GM12874 (cell line): ENCODE results near the gene ORMDL1.

Experiments used
- TF ChIP-seq, protein P1 (sequence below): IDR thresholded peaks from 2 replicates; pipeline ENCODE4 v1.5.1; 2011; ENCODE audit warnings: low read depth, mild to moderate bottlenecking, control low read depth, low read length, moderate library complexity; ENCODE audit not compliant: insufficient read depth

Gene ORMDL1

DNA sequence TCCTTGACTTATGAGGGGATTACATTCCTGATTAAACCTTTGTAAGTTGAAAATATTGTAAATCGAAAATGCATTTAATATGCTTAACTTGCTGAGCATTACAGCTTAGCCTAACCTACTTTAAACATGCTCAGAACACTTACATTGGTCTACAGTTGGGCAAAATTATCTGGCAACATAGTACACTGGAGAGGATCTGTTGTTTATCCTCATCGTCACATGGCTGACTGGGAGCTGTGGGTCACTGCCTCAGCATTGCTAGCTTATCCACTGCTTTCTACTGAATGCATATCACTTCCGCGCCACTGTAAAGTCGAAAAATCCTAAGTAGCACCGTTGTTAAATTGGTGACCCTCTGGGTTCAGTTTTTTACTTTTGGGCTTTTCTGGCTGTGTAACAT lies 13.8 kb upstream of the ORMDL1 start:
- TF ChIP-seq, protein P1, sequence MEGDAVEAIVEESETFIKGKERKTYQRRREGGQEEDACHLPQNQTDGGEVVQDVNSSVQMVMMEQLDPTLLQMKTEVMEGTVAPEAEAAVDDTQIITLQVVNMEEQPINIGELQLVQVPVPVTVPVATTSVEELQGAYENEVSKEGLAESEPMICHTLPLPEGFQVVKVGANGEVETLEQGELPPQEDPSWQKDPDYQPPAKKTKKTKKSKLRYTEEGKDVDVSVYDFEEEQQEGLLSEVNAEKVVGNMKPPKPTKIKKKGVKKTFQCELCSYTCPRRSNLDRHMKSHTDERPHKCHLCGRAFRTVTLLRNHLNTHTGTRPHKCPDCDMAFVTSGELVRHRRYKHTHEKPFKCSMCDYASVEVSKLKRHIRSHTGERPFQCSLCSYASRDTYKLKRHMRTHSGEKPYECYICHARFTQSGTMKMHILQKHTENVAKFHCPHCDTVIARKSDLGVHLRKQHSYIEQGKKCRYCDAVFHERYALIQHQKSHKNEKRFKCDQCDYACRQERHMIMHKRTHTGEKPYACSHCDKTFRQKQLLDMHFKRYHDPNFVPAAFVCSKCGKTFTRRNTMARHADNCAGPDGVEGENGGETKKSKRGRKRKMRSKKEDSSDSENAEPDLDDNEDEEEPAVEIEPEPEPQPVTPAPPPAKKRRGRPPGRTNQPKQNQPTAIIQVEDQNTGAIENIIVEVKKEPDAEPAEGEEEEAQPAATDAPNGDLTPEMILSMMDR, result no peak

DNA sequence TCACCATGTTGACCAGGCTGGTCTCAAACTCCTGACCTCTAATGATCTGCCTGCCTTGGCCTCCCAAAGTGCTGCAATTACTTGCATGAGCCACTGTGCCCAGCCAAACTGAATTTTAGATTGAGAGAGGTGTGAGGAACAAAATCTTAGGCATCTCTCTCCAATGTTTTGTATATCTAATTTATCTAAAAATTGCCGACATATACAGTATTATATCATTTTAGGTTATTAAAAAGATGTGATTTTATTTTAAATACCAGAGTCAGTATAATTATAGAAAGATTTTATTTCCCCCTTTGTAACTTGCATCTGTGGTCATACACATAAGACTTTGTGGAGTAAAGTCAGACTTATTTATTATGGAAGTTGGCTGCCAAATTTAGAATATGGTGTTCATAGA lies 10.2 kb upstream of the ORMDL1 start:
- TF ChIP-seq, protein P1, result no peak

DNA sequence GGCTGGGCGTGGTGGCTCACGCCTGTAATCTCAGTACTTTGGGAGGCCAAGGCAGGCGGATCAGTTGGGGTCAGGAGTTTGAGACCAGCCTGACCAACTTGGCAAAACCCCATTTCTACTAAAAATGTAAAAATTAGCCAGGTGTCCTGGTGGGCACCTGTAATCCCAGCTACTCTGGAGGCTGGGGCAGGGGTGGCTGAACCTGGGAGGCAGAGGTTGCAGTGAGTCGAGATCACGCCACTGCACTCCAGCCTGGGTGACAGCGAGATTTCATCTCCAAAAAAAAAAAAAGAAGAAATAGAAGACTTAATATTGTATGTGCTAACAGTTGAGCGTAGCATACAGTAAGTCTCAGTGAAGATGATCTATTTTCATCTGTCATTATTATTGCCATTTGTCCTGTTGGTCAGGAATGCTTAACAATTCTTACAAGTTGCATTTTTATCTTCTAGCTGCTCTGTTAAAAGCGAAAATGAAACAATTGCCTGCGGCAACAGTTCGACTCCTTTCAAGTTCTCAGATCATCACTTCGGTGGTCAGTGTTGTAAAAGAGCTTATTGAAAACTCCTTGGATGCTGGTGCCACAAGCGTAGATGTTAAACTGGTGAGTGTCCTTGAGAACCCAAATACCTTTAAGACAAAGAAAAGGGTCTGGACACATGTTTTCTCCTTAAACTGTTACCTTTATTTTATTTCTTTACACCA lies 7.4 kb upstream of the ORMDL1 start:
- TF ChIP-seq, protein P1, result no peak

DNA sequence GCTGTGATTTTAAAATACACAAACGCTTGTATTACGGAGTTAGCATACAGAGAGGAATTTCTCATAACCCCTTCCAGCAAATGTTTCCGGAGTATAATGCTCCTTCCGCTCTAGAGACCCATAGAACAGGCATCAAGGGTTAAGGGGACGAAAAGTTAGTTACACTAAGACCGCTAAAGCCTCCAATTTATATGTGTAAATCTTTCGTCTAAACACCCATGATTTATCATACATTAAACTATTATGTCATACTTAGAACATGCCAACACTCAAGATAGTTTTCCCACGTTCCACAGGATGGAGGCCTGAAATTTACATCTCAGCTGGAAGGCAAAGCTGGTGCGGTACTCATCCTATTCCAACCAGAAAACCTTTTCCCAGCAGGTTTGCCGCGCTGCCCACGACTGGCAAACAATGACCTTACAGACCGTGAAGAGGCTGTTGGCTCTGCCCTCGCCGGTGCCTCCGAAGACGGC lies 650 bp downstream of the ORMDL1 start:
- TF ChIP-seq, protein P1, result no peak

DNA sequence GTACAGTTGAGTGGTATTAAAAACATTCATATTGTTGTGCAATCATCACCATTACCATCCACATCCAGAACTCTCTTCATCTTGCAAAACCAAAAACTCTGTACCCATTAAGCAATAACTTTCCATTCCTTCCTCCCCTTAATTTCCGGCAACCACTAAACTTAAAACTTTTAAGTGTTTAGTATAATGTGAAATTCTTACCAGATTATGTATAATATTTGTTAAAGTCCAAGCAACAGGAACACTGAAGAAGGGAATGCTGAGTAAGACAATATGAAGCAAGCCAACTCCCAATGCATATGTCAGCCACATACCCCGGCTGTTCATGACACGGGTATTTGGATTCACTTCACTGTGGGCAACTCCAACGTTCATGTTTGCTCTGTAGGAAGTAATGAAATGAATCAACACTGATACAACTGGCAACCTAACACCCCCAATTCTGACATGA lies 1.9 kb downstream of the ORMDL1 start:
- TF ChIP-seq, protein P1, result no peak

DNA sequence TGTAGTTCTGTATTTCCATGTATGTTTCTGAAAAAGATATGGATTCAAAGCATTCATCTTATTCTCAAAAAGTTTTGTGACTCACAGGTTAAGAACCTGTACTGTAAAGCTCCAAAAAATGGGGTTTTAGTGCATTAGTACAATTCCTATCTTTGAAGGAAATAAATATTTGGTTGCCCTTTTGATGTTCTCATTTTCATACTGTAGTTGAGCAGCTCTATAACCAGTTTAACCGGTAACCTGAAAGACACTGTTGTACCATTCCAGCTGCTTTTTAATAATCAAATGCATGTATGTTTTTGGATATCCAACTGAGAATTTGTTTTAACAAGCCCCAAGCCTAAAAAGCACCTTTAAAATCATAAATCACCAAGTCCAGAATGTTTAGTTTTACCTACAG lies 11.9 kb downstream of the ORMDL1 start:
- TF ChIP-seq, protein P1, result no peak

DNA sequence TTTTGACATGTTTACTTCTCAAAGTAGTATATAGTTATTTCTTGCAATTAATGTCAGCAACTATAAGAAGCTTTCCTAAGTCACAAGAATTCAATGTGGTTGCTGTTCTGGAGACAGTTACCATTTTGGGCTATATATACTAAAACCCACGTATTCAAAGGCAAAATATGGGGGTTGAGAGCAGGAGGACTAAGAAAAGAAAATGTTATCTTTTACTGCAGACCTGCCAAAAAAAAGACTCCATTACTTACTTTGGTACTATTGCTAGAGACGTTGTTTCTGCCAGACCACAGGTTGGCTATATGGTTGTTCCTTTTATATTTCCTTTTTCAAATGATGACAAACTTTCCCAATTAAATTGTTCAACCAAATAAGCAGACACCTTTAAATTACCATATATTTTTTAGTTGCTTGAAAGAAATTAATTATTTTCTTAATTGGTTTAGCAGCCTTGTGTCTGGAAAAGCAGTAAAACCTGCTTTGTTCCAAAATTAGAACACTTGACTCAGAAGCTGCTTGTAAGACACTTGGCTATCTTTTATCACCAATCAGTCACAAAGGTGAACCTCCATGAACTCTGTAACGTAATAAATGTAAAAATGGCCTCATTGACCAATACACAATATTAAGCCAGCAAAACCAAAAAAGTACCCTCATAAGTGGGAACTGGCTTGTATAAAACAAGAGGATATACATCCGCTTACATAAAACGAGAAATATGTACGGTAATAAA lies 13.4 kb downstream of the ORMDL1 start:
- TF ChIP-seq, protein P1, result no peak
